Loucy (cell line): ENCODE data around the gene HSFX4.
"Not testable (repeated sequence)": the region's sequence is repeated elsewhere in the genome, so short reads cannot be mapped to it uniquely, and the experiment has no call there.

ENCODE experiments used
- H2AFZ ChIP-seq: fragments of 200-600 bp; sonication (generic); 2 replicates; pipeline ENCODE4 v1.6.0; 2016; ENCODE audit warnings: antibody characterized with exemption, mild to moderate bottlenecking, low read length, moderate library complexity
- H3F3A ChIP-seq: fragments of 200-600 bp; 2 replicates; pipeline ENCODE4 v1.6.0; 2016; ENCODE audit warnings: antibody characterized with exemption, low read depth, mild to moderate bottlenecking
- H3K27me3 ChIP-seq: fragments of 200-600 bp; sonication (generic); 2 replicates; pipeline ENCODE4 v1.6.1; 2014; ENCODE audit warnings: low read length, mild to moderate bottlenecking; ENCODE audit not compliant: insufficient read depth, poor library complexity, severe bottlenecking
- H3K36me3 ChIP-seq: fragments of 200-600 bp; sonication (generic); 2 replicates; pipeline ENCODE4 v1.6.1; 2016; ENCODE audit warnings: low read length; ENCODE audit not compliant: insufficient read depth
- H3K4me1 ChIP-seq: fragments of 200-600 bp; sonication (generic); 2 replicates; pipeline ENCODE4 v1.5.1; 2014; ENCODE audit warnings: low read length, mild to moderate bottlenecking; ENCODE audit not compliant: insufficient read depth, poor library complexity, severe bottlenecking
- H3K4me2 ChIP-seq: fragments of 200-600 bp; sonication (generic); 2 replicates; pipeline ENCODE4 v1.6.0; 2014; ENCODE audit warnings: antibody characterized with exemption, low read length, low read depth, mild to moderate bottlenecking; ENCODE audit not compliant: poor library complexity, severe bottlenecking
- H3K4me3 ChIP-seq: fragments of 200-600 bp; sonication (generic); 2 replicates; pipeline ENCODE4 v1.5.1; 2014; ENCODE audit warnings: low read length, mild to moderate bottlenecking, mixed read lengths; ENCODE audit not compliant: poor library complexity, severe bottlenecking
- H3K79me2 ChIP-seq: fragments of 200-600 bp; sonication (generic); 2 replicates; pipeline ENCODE4 v1.6.1; 2014; ENCODE audit warnings: low read length; ENCODE audit not compliant: insufficient read depth
- H3K9ac ChIP-seq: fragments of 200-600 bp; sonication (generic); 2 replicates; pipeline ENCODE4 v1.6.0; 2014; ENCODE audit warnings: mild to moderate bottlenecking, low read depth, low read length, moderate library complexity; ENCODE audit not compliant: poor library complexity, severe bottlenecking
- H3K9me2 ChIP-seq: fragments of 200-600 bp; sonication (generic); replicated peaks from 2 replicates; pipeline ENCODE4 v1.6.1; 2016; ENCODE audit warnings: low read depth, low read length, mixed read lengths
- H3K9me3 ChIP-seq: fragments of 200-600 bp; sonication (generic); 2 replicates; pipeline ENCODE4 v1.6.1; 2014; ENCODE audit warnings: mild to moderate bottlenecking, antibody characterized with exemption, low read length, low read depth; ENCODE audit not compliant: insufficient read depth
- H4K20me1 ChIP-seq: fragments of 200-600 bp; sonication (generic); 2 replicates; pipeline ENCODE4 v1.6.0; 2014; ENCODE audit warnings: antibody characterized with exemption, low read length, mild to moderate bottlenecking; ENCODE audit not compliant: insufficient read depth, poor library complexity, severe bottlenecking

HSFX4 gene

DNA sequence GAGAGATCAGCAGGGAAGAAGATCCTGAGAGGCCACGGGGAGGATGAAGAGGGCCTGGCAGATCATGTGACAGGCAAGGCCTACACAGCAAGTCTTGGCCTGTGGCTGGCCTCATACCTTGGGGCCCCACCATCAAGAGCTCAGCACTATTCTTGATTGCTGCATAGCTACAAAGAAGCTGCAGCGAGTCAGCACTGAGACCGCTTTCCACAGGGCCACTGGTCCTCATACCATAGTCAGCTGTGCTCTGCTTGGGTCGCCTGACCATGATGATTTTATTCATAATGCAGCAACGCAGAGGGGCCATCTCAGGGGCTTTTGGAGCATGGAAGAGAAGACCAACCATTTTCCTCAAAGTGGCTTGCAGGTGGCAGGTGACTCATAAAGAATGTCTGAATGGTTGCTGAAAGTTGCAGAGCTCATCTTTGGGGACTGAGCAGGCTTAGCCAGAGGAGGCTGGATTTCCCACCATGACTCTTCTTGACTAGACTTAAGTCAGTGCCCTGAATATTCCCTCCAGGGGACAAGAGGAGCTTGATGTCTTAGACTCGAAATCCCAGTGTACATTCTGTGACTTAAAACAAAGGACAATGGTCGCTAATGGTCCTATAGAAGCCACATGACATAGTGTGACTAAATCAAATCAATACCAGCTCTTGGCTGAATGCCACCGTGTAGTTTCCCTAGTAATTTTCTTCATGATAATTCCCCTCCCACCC lies 2.0 kb upstream of the HSFX4 start:
- H2AFZ ChIP-seq, H3K4me3 ChIP-seq, H4K20me1 ChIP-seq, H3K9ac ChIP-seq, H3K9me3 ChIP-seq, H3K79me2 ChIP-seq, H3K27me3 ChIP-seq, H3K9me2 ChIP-seq, H3F3A ChIP-seq, H3K4me1 ChIP-seq, H3K4me2 ChIP-seq, H3K36me3 ChIP-seq: not testable (repeated sequence)

DNA sequence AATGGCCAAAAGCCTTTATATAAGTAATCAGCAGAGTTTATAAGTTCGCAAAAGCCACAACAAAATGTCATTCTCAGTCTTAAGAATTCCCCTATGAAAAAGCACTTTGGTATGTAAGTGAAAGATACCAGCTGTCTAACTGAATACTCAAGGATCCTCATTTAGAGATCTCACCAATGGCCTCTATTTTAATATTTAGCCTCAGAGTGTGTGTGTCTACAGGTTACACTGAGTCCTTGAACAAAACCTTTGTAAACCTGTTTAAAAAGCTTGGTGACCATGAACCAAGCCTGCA lies 1.5 kb upstream of the HSFX4 start:
- not testable (repeated sequence) for H4K20me1 ChIP-seq, H3K36me3 ChIP-seq, H3K79me2 ChIP-seq, H3K4me1 ChIP-seq, H3K27me3 ChIP-seq, H3K9me2 ChIP-seq, H3K9ac ChIP-seq, H3F3A ChIP-seq, H3K9me3 ChIP-seq, H2AFZ ChIP-seq, H3K4me2 ChIP-seq, H3K4me3 ChIP-seq

DNA sequence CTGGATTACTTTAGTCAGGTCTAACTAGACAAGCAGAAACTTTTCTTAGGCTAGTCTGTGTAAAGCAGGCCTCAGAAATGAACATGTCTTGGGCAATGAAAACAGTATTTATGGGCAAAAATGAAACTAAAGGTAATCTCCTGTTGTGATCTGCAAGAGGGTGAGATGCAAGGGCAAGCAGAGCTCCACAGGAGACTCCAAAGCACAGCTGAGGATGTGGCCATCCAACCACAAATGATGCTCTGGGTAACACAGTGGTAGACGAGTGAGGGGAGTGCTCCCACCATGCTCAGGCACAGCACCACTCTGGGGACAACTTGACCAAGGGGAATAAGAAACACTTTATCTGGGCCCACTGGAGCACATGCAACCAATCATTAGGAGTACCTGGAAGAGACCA lies 738 bp upstream of the HSFX4 start:
- not testable (repeated sequence) for H3K4me2 ChIP-seq, H3K4me1 ChIP-seq, H3K27me3 ChIP-seq, H4K20me1 ChIP-seq, H3K4me3 ChIP-seq, H3F3A ChIP-seq, H3K9me3 ChIP-seq, H3K9ac ChIP-seq, H3K9me2 ChIP-seq, H3K79me2 ChIP-seq, H2AFZ ChIP-seq, H3K36me3 ChIP-seq

DNA sequence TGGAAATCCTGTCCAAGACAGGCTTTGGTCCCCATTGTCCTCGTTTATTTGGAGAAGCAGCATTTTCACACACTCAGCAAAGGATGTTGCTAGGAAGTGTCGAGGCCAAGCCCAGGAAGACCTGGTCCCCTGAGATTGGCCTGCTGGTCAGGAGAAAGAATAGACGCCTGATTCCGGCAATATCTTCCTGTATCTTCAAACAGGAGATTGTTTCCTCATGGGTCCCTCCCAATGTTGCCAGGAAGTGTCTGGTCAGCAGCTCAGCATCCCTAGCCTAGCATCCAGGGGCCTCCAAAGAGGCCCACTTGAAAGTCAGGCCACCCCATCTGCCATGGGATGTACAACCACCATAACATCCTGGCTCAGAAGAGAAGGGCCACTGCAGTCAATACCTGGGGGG lies 2.0 kb downstream of the HSFX4 start:
- not testable (repeated sequence) for H4K20me1 ChIP-seq, H2AFZ ChIP-seq, H3K27me3 ChIP-seq, H3K9ac ChIP-seq, H3F3A ChIP-seq, H3K9me3 ChIP-seq, H3K9me2 ChIP-seq, H3K4me3 ChIP-seq, H3K79me2 ChIP-seq, H3K4me2 ChIP-seq, H3K36me3 ChIP-seq, H3K4me1 ChIP-seq

DNA sequence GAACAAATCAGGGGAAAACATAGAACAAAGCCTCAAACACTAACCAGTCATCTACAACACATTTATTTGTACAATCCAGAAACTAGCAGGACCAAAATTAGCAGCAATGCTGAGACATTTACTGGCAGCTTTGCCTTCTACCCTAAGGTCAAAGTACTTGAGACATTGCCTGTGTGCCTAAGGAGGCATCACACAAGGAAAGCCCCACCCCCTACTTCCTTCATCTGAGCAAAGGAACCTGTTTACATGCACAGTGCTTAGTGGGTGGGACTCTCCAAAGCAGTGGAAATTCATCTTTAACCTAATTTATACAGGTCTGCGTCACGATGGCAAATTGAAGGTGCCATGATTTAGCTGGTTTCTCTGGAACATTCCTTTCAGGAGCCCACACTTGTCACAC lies 2.8 kb downstream of the HSFX4 start:
- not testable (repeated sequence) for H3K4me3 ChIP-seq, H3K9me2 ChIP-seq, H3F3A ChIP-seq, H3K9me3 ChIP-seq, H3K79me2 ChIP-seq, H3K9ac ChIP-seq, H3K27me3 ChIP-seq, H3K4me2 ChIP-seq, H3K36me3 ChIP-seq, H3K4me1 ChIP-seq, H2AFZ ChIP-seq, H4K20me1 ChIP-seq

DNA sequence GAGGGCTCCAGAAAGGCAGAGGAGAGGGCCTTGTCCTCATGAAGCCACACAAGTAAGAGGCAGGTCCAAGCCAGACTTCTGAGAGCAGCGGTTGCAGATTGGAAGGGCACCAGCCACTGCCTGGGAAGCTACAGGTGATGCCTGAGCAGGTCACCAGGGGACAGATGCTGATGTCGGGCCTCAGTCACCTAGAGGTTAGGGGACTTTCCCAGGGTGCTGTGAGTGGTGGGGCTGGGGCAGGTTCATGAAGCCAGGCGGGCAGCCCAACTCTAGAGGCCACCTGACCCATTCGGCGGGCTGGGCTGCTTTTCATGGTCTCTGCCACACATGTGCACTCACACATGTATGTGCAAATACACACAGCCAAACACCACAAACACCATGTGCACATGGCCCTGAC lies 3.6 kb downstream of the HSFX4 start:
- peaks cover 10% of the 10 kb centered on the region for H3K79me2 ChIP-seq

DNA sequence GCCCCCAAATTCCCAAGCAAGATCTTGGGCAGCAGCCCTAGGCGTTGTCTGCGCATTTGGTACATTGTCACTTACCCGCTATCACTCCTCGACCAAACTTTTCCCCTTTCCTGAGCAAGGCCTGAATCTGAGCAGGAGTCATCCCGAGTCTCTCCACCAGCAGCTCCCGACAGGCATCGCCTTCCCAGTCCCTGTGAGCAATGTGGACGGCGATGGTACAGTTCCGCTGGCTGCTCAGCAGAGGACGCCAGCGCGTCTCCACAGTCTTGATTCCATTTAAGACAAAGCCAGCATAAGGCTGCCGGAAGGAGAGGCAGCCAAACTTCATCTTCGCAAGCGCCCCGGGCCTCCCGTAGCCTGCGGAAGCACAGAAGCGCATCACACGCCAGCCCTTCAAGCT lies 4.2 kb downstream of the HSFX4 start:
- H2AFZ ChIP-seq, H3K9ac ChIP-seq, H3F3A ChIP-seq, H3K9me2 ChIP-seq, H3K4me1 ChIP-seq, H3K36me3 ChIP-seq, H3K4me3 ChIP-seq, H3K4me2 ChIP-seq, H3K27me3 ChIP-seq, H4K20me1 ChIP-seq, H3K9me3 ChIP-seq: not testable (repeated sequence)
- peaks cover 12% of the 10 kb centered on the region for H3K79me2 ChIP-seq

More for the DNA sequence above, 3.6 kb downstream of the HSFX4 start:
- H3K4me2 ChIP-seq, H3K9ac ChIP-seq, H4K20me1 ChIP-seq, H3K4me1 ChIP-seq, H3F3A ChIP-seq, H3K36me3 ChIP-seq, H3K27me3 ChIP-seq, H2AFZ ChIP-seq, H3K9me2 ChIP-seq, H3K4me3 ChIP-seq, H3K9me3 ChIP-seq: not testable (repeated sequence)

DNA sequence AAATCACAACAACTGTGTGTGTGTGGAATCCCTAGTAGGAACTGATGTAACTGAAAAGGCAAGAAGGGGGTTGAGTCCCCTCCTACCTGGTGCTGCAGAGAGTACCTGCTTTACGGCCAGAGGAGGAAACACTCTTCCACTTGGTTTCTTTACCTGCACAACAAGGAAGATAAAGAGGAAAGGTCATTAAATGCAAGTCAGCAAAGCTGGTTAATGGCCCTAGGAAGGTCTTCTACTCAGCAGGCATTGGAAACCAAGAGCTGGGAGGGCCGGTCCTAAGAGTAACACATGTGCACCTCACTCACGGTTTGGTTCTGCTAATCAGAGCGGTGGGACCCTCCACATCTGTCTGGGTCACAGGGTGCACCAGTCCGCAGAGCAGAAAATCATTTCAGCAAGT lies 8.0 kb downstream of the HSFX4 start:
- not testable (repeated sequence) for H3F3A ChIP-seq

More for the DNA sequence above, 8.0 kb downstream of the HSFX4 start:
- H3K4me1 ChIP-seq, H3K9me3 ChIP-seq, H3K36me3 ChIP-seq, H3K9me2 ChIP-seq, H2AFZ ChIP-seq, H3K27me3 ChIP-seq, H4K20me1 ChIP-seq: not testable (repeated sequence)
- Histone ChIP-seq H3K79me2 (peaks cover 12% of the 10 kb centered on the region), H3K9ac (peak overlapping the region; percentile 91), H3K4me3 (peak overlapping the region; percentile 95), H3K4me2 (peak overlapping the region; percentile 87)
